Measurements from ENCODE around the gene WIPI1.

Gene WIPI1

GRCh38 chr17:68399638-68400403 lies 57.5 kb downstream of the WIPI1 start:
- POLR2A ChIA-PET: interaction anchor here (1.0 kb wide), 2 partner anchors 109 to 152 kb away, joined by 3 to 9 read pairs; partner anchors contain the start of genes AMZ2, ARSG and SLC16A6
- CTCF ChIA-PET: interaction anchor here (1.0 to 1.6 kb wide), 14 partner anchors 12 to 384 kb away, joined by 3 to 12 read pairs (median 4); no protein-coding TSS in a partner anchor
- DNase-seq (ENCODE audit: extremely low spot score): no peak

GRCh38 chr17:68398691-68399637 lies 58.3 kb downstream of the WIPI1 start:
- peak; percentile 88 for DNase-seq (ENCODE audit: extremely low spot score)
- ChIA-PET POLR2A (interaction anchor here (1.0 kb wide), 3 partner anchors 11 to 151 kb away, joined by 3 to 9 read pairs (median 5); partner anchors contain the start of genes AMZ2, ARSG and SLC16A6), CTCF (interaction anchor here (0.6 to 1.6 kb wide), 27 partner anchors 8 to 383 kb away, joined by 3 to 12 read pairs (median 4); no protein-coding TSS in a partner anchor)
- no peak for TF ChIP-seq BHLHE40 (IDR thresholded peaks at IDR 0.05; ENCODE audit: borderline replicate concordance)
- no peak for TF ChIP-seq ZNF384 (IDR thresholded peaks at IDR 0.05)
- no peak for TF ChIP-seq SP1 (IDR thresholded peaks at IDR 0.05)
- no peak for TF ChIP-seq FOXM1 (IDR thresholded peaks at IDR 0.05; ENCODE audit: borderline replicate concordance)
- TF ChIP-seq CTBP1 (IDR thresholded peaks at IDR 0.05; ENCODE audit: borderline replicate concordance): no peak
- TF ChIP-seq L3MBTL2 (conservative IDR thresholded peaks at IDR 0.05): no peak
- no peak for TF ChIP-seq ARNT (IDR thresholded peaks at IDR 0.05)
- no peak for TF ChIP-seq ELF4 (IDR thresholded peaks at IDR 0.05)
- no peak for TF ChIP-seq NFRKB (IDR thresholded peaks at IDR 0.05)
- TF ChIP-seq PKNOX1 (IDR thresholded peaks at IDR 0.05): no peak
- no peak for TF ChIP-seq TARDBP (IDR thresholded peaks at IDR 0.05)
- TF ChIP-seq FOXA1 (IDR thresholded peaks at IDR 0.05): no peak
- no peak for TF ChIP-seq SUZ12 (IDR thresholded peaks at IDR 0.05)
- TF ChIP-seq LEF1 (IDR thresholded peaks at IDR 0.05; ENCODE audit: borderline replicate concordance): no peak
- TF ChIP-seq FOXK2 (IDR thresholded peaks at IDR 0.05): no peak
- TF ChIP-seq HDGF (IDR thresholded peaks at IDR 0.05; ENCODE audit: borderline replicate concordance): no peak

More at GRCh38 chr17:68399638-68400403, 57.5 kb downstream of the WIPI1 start:
- no peak for TF ChIP-seq FOXA1 (IDR thresholded peaks at IDR 0.05)
- no peak for TF ChIP-seq TARDBP (IDR thresholded peaks at IDR 0.05)
- TF ChIP-seq L3MBTL2 (conservative IDR thresholded peaks at IDR 0.05): no peak
- no peak for TF ChIP-seq SUZ12 (IDR thresholded peaks at IDR 0.05)
- TF ChIP-seq ARNT (IDR thresholded peaks at IDR 0.05): no peak
- TF ChIP-seq BHLHE40 (IDR thresholded peaks at IDR 0.05; ENCODE audit: borderline replicate concordance): no peak
- TF ChIP-seq LEF1 (IDR thresholded peaks at IDR 0.05; ENCODE audit: borderline replicate concordance): no peak
- TF ChIP-seq SP1 (IDR thresholded peaks at IDR 0.05): no peak
- no peak for TF ChIP-seq PKNOX1 (IDR thresholded peaks at IDR 0.05)
- TF ChIP-seq NFRKB (IDR thresholded peaks at IDR 0.05): no peak
- no peak for TF ChIP-seq FOXM1 (IDR thresholded peaks at IDR 0.05; ENCODE audit: borderline replicate concordance)
- TF ChIP-seq HDGF (IDR thresholded peaks at IDR 0.05; ENCODE audit: borderline replicate concordance): no peak

- no peak for DNase-seq (ENCODE audit: extremely low spot score)
- TF ChIP-seq SUZ12 (IDR thresholded peaks at IDR 0.05): no peak
- TF ChIP-seq BHLHE40 (IDR thresholded peaks at IDR 0.05; ENCODE audit: borderline replicate concordance): no peak
- no peak for TF ChIP-seq L3MBTL2 (conservative IDR thresholded peaks at IDR 0.05)
- TF ChIP-seq FOXK2 (IDR thresholded peaks at IDR 0.05): no peak
- TF ChIP-seq PKNOX1 (IDR thresholded peaks at IDR 0.05): no peak
- no peak for TF ChIP-seq ARNT (IDR thresholded peaks at IDR 0.05)
- no peak for TF ChIP-seq HDGF (IDR thresholded peaks at IDR 0.05; ENCODE audit: borderline replicate concordance)
- TF ChIP-seq FOXA1 (IDR thresholded peaks at IDR 0.05): no peak
- TF ChIP-seq ZNF384 (IDR thresholded peaks at IDR 0.05): no peak
- no peak for TF ChIP-seq NFRKB (IDR thresholded peaks at IDR 0.05)
- TF ChIP-seq LEF1 (IDR thresholded peaks at IDR 0.05; ENCODE audit: borderline replicate concordance): no peak
- TF ChIP-seq CTBP1 (IDR thresholded peaks at IDR 0.05; ENCODE audit: borderline replicate concordance): no peak
- POLR2A ChIA-PET: no interaction called here
- CTCF ChIA-PET: interaction anchor here (0.6 kb wide), 1 partner anchor 121 kb away, joined by 3 read pairs; no protein-coding TSS in a partner anchor
Measured at GRCh38 chr17:68397108-68397536, 60.2 kb downstream of the WIPI1 start.

- TF ChIP-seq SP1 (IDR thresholded peaks at IDR 0.05) (no peak), SUZ12 (IDR thresholded peaks at IDR 0.05) (no peak), LEF1 (IDR thresholded peaks at IDR 0.05; ENCODE audit: borderline replicate concordance) (no peak), BHLHE40 (IDR thresholded peaks at IDR 0.05; ENCODE audit: borderline replicate concordance) (no peak), PKNOX1 (IDR thresholded peaks at IDR 0.05) (no peak), FOXA1 (IDR thresholded peaks at IDR 0.05) (no peak), CTBP1 (IDR thresholded peaks at IDR 0.05; ENCODE audit: borderline replicate concordance) (no peak), FOXM1 (IDR thresholded peaks at IDR 0.05; ENCODE audit: borderline replicate concordance) (no peak), L3MBTL2 (conservative IDR thresholded peaks at IDR 0.05) (no peak), ZNF384 (IDR thresholded peaks at IDR 0.05) (no peak), NFRKB (IDR thresholded peaks at IDR 0.05) (no peak), ELF4 (IDR thresholded peaks at IDR 0.05) (no peak), HDGF (IDR thresholded peaks at IDR 0.05; ENCODE audit: borderline replicate concordance) (no peak), ARNT (IDR thresholded peaks at IDR 0.05) (no peak), TARDBP (IDR thresholded peaks at IDR 0.05) (no peak), FOXK2 (IDR thresholded peaks at IDR 0.05) (no peak)
- ChIA-PET POLR2A (no interaction called here), CTCF (interaction anchor here (0.6 kb wide), 1 partner anchor 121 kb away, joined by 3 read pairs; no protein-coding TSS in a partner anchor)
- DNase-seq (ENCODE audit: extremely low spot score): no peak
Measured at GRCh38 chr17:68396226-68397107, 60.8 kb downstream of the WIPI1 start.

Data from HEK293T (cell line).